GM23248 (cell line): ENCODE results near the gene VPREB1. TPM values are rescaled to one million over a fixed set of nuclear protein-coding genes. Genes with fewer than 3 reads are reported as not detected.
A peak's percentile ranks its signal among the peaks of the same experiment; 100 is the strongest.
"Not testable (repeated sequence)": the region's sequence is repeated elsewhere in the genome, so short reads cannot be mapped to it uniquely, and the experiment has no call there.

Experiments
- DNase-seq: peaks from one replicate; pipeline ENCODE4 v3.0.0-alpha.2; 2015
- H2AFZ ChIP-seq: fragments of 200-600 bp; sonication (generic); 2 replicates; pipeline ENCODE4 v1.6.1; 2016; ENCODE audit warnings: antibody characterized with exemption
- H3F3A ChIP-seq: fragments of 200-600 bp; sonication (generic); 2 replicates; pipeline ENCODE4 v1.6.1; 2016; ENCODE audit warnings: mild to moderate bottlenecking, antibody characterized with exemption, mixed run types; ENCODE audit not compliant: insufficient read depth
- H3K27ac ChIP-seq: fragments of 200-600 bp; sonication (generic); 2 replicates; pipeline ENCODE4 v1.5.1; 2016; ENCODE audit warnings: mild to moderate bottlenecking
- H3K27me3 ChIP-seq: fragments of 200-600 bp; sonication (generic); replicated peaks from 2 replicates; pipeline ENCODE4 v1.6.1; 2016; ENCODE audit warnings: mild to moderate bottlenecking; ENCODE audit not compliant: insufficient read depth
- H3K36me3 ChIP-seq: fragments of 200-600 bp; sonication (generic); 2 replicates; pipeline ENCODE4 v1.6.1; 2016; ENCODE audit warnings: low read depth, mild to moderate bottlenecking
- H3K4me1 ChIP-seq: fragments of 200-600 bp; sonication (generic); 2 replicates; pipeline ENCODE4 v1.6.1; 2016; ENCODE audit warnings: mild to moderate bottlenecking; ENCODE audit not compliant: insufficient read depth
- H3K4me2 ChIP-seq: fragments of 200-600 bp; sonication (generic); one replicate; pipeline ENCODE4 v1.6.1; 2016; ENCODE audit warnings: mild to moderate bottlenecking; ENCODE audit not compliant: unreplicated experiment
- H3K4me3 ChIP-seq: fragments of 200-600 bp; sonication (generic); 2 replicates; pipeline ENCODE4 v1.5.1; 2016; ENCODE audit warnings: mild to moderate bottlenecking
- H3K79me2 ChIP-seq: fragments of 200-600 bp; sonication (generic); 2 replicates; pipeline ENCODE4 v1.6.1; 2016; ENCODE audit warnings: mild to moderate bottlenecking; ENCODE audit not compliant: insufficient read depth
- H3K9ac ChIP-seq: fragments of 200-600 bp; sonication (generic); 2 replicates; pipeline ENCODE4 v1.6.1; 2016; ENCODE audit warnings: mild to moderate bottlenecking
- H3K9me2 ChIP-seq: fragments of 200-600 bp; sonication (generic); 2 replicates; pipeline ENCODE4 v1.6.1; 2016; ENCODE audit warnings: mixed run types, mild to moderate bottlenecking, moderate library complexity; ENCODE audit not compliant: insufficient read depth
- H3K9me3 ChIP-seq: fragments of 200-600 bp; sonication (generic); one replicate; pipeline ENCODE4 v1.6.1; 2017; ENCODE audit warnings: low read depth
- H4K20me1 ChIP-seq: fragments of 200-600 bp; sonication (generic); 2 replicates; pipeline ENCODE4 v1.6.0; 2016; ENCODE audit not compliant: insufficient read depth
- EZH2 ChIP-seq: fragments of 200-600 bp; sonication (generic); IDR thresholded peaks from 2 replicates; pipeline ENCODE4 v1.6.1; 2018; ENCODE audit warnings: antibody characterized with exemption, mild to moderate bottlenecking; ENCODE audit not compliant: insufficient read depth, poor library complexity, severe bottlenecking
- EZH2phosphoT487 ChIP-seq: fragments of 200-600 bp; sonication (generic); IDR thresholded peaks from 2 replicates; pipeline ENCODE4 v1.6.1; 2018; ENCODE audit warnings: antibody characterized with exemption, moderate library complexity, mild to moderate bottlenecking, low read depth; ENCODE audit not compliant: insufficient read depth
- WGBS, 2 experiments: methylation state at CpG; one replicate each; pipeline ENCODE4 v1.1.6; 2015 to 2017; ENCODE audit warnings: low lambda C conversion rate in 2 of 2, low coverage in 1 of 2; ENCODE audit errors: missing lambda C conversion rate in 2 of 2; 5-methylcytosine and 5-hydroxymethylcytosine counted together
- in situ Hi-C: fragments of 300-500 bp; cut with MboI; formaldehyde crosslinking; loops from 2 replicates; pipeline ENCODE4 v1.15.0; 2020
- polyA plus RNA-seq: library from polyadenylated mRNA; unstranded; fragments of >200 nt; fragmentation: Nextera tagmentation; extraction: Ambion mirVana; gene quantifications from 2 replicates; pipeline ENCODE4 v1.2.1, GENCODE V29; 2016
- total RNA-seq: library from RNA; depleted of rRNA; stranded (reverse); fragments of >200 nt; shearing (Covaris generic); gene quantifications from 2 replicates; pipeline ENCODE4 v1.2.3, GENCODE V29; 2014

Gene VPREB1
- total and polyA plus RNA-seq, 2 experiments from 2014 or later: not detected

GRCh38 chr22:22207845-22208564, 36.6 kb upstream of the VPREB1 start:
- no peaks in the 10 kb centered on the region for H3F3A ChIP-seq
- 7 to 11% methylated on average over 6 of the region's 6 CpGs for WGBS, 2 experiments
- no peak overlapping the region for H3K27ac ChIP-seq
- peaks cover 28% of the 10 kb centered on the region for H3K27me3 ChIP-seq
- H3K79me2 ChIP-seq: no peaks in the 10 kb centered on the region
- H3K9ac ChIP-seq: no peak overlapping the region
- DNase-seq: peak; percentile 84
- in situ Hi-C loops: loop anchor here (10.0 kb wide), 1 partner anchor 63 kb away; no protein-coding TSS in a partner anchor
- TF ChIP-seq EZH2phosphoT487 (no peak), EZH2 (no peak)
- no peak overlapping the region for H2AFZ ChIP-seq
- peaks cover 10% of the 10 kb centered on the region for H3K4me1 ChIP-seq
- no peak overlapping the region for H3K4me3 ChIP-seq
- no peaks in the 10 kb centered on the region for H4K20me1 ChIP-seq
- no peak overlapping the region for H3K4me2 ChIP-seq
- H3K36me3 ChIP-seq: no peaks in the 10 kb centered on the region
- no peaks in the 10 kb centered on the region for H3K9me2 ChIP-seq
- no peaks in the 10 kb centered on the region for H3K9me3 ChIP-seq

GRCh38 chr22:22208652-22209051, 35.9 kb upstream of the VPREB1 start:
- in situ Hi-C loops: loop anchor here (10.0 kb wide), 1 partner anchor 64 kb away; no protein-coding TSS in a partner anchor
- Histone ChIP-seq H4K20me1 (no peaks in the 10 kb centered on the region), H3K4me3 (no peak overlapping the region), H3F3A (no peaks in the 10 kb centered on the region), H3K4me2 (no peak overlapping the region), H3K9me3 (no peaks in the 10 kb centered on the region), H3K36me3 (no peaks in the 10 kb centered on the region), H3K27ac (no peak overlapping the region), H3K27me3 (peaks cover 22% of the 10 kb centered on the region), H3K4me1 (peaks cover 10% of the 10 kb centered on the region), H2AFZ (no peak overlapping the region), H3K9ac (no peak overlapping the region), H3K79me2 (no peaks in the 10 kb centered on the region), H3K9me2 (no peaks in the 10 kb centered on the region)
- TF ChIP-seq EZH2: no peak
- TF ChIP-seq EZH2phosphoT487: no peak
- no peak for DNase-seq
- 20 to 26% methylated on average over 2 of the region's 2 CpGs for WGBS, 2 experiments

GRCh38 chr22:22209080-22209640, 35.4 kb upstream of the VPREB1 start:
- H3F3A ChIP-seq, H3K4me3 ChIP-seq, H3K36me3 ChIP-seq, H3K27ac ChIP-seq, H2AFZ ChIP-seq, H3K9ac ChIP-seq, H3K9me2 ChIP-seq, H3K79me2 ChIP-seq, DNase-seq, H3K4me2 ChIP-seq, H3K4me1 ChIP-seq, H4K20me1 ChIP-seq, H3K9me3 ChIP-seq: not testable (repeated sequence)
- 75 to 77% methylated on average over 14 of the region's 14 CpGs for WGBS, 2 experiments
- in situ Hi-C loops: loop anchor here (10.0 kb wide), 1 partner anchor 64 kb away; no protein-coding TSS in a partner anchor
- peaks cover 22% of the 10 kb centered on the region for H3K27me3 ChIP-seq

GRCh38 chr22:22210375-22210774, 34.2 kb upstream of the VPREB1 start:
- Histone ChIP-seq H3K9ac (no peak overlapping the region), H3K4me3 (no peak overlapping the region), H3K27ac (no peak overlapping the region), H3K27me3 (peaks cover 12% of the 10 kb centered on the region), H3K4me2 (peak overlapping the region; percentile 2), H3K4me1 (peaks cover 10% of the 10 kb centered on the region), H3K79me2 (no peaks in the 10 kb centered on the region), H3K36me3 (no peaks in the 10 kb centered on the region), H3F3A (no peaks in the 10 kb centered on the region), H3K9me2 (no peaks in the 10 kb centered on the region), H3K9me3 (no peaks in the 10 kb centered on the region), H2AFZ (no peak overlapping the region), H4K20me1 (no peaks in the 10 kb centered on the region)
- no peak for TF ChIP-seq EZH2phosphoT487
- TF ChIP-seq EZH2: no peak
- DNase-seq: peak; percentile 89
- in situ Hi-C loops: no loop called here
- WGBS, 2 experiments: 14 to 16% methylated on average over 4 of the region's 4 CpGs
